Parietal lobe (tissue), 1 donor: Measurements from ENCODE around the gene CST9L. TPM values are rescaled to one million over a fixed set of nuclear protein-coding genes. Genes with fewer than 3 reads are reported as not detected.

Experiments
- total RNA-seq: library from RNA; depleted of rRNA; stranded (reverse); fragments of >200 nt; gene quantifications from one replicate; pipeline ENCODE4 v1.2.3, GENCODE V29; 2014

Gene CST9L, protein sequence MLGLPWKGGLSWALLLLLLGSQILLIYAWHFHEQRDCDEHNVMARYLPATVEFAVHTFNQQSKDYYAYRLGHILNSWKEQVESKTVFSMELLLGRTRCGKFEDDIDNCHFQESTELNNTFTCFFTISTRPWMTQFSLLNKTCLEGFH
- not detected for total RNA-seq

DNA sequence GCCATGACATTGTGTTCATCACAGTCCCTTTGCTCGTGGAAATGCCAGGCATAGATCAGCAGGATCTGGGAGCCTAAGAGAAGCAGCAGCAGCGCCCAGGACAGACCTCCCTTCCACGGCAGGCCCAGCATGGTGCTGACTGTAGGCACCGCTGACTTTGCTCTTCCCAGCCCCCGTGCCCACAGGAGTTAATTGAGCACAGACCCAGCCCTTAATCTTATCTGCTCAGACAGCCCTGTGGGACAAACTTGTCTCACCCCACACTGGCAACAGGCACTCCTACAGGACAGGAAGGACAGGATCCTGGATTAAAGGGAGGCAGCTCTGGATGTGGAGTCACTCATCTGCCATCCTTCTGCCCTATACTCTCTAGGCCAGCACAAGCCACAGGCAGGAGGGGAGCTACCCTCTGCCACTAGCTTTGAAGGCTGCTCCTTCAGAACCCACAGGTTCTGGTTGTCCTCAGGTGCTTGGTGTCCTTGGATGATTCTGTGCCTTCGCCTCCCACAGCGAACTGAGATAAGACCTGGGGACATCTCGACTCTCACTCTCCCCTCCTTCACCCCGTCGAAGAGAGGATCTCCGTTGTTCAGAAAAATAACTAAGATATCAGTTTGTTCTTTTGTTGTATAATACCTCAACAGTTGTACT is at the start of gene CST9L:
Gene CST9L (minus strand): TSS at position 165 of the 651 bp plus-strand sequence. CDS start 34 bp downstream, at position 131.

DNA sequence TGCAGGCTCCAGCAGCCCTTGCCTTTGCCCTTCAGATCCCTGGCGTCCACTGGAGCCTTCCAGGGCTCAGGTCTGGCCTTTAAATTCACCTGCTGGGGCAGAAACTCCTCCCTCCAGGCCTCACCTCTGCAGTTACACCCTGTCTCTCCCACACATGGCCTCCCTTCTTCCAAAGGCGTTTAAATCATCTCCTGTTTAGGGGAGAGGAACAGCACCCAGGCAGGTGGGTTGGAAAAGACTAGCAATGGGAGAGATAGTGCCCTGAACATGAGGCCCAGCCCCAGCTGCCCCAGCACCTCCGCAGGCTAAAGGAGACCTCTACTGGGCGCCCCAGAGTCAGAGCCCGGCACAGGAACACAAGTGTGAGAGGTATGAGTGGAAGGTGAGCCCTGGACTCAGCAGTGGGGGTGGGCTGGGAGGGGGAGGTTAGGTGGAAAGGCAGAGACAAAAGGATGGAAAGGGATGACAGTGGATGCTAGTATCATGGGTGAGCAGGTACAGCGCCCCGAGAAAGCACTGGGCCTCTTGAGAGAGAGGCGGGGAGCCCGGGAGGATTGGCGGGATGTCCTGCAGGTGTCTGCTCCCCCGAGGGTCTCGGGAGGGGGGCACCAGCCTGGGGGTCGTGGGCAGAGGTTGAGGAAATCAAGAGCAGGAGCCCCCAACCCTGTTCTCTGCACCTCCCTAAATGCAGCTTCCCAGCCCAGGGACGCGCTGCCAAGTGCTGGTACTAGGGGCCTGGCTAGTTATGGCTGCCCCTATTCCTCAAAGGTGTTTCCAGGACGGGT is 37.8 kb upstream of the CST9L start, which contains the start of gene CST9:
Gene CST9 (minus strand): TSS at position 51 of the 785 bp plus-strand sequence. CDS start 53 bp downstream, outside the sequence.

Other genes with a start within 250 kb of the CST9L start
- gene NXT1, start 217.7 kb downstream of the CST9L start, total RNA-seq = 13.5 TPM
- gene GZF1, start 206.3 kb downstream of the CST9L start, total RNA-seq = 26.0 TPM
- 78.3 TPM for gene NAPB, start 147.0 kb downstream of the CST9L start, total RNA-seq
- not detected for gene CSTL1, start 128.8 kb downstream of the CST9L start, total RNA-seq
- gene CST11, start 115.6 kb downstream of the CST9L start, total RNA-seq = not detected
- gene CST8, start 77.4 kb downstream of the CST9L start, total RNA-seq = not detected
- not detected for gene CST9, start 37.4 kb upstream of the CST9L start, total RNA-seq
- 64.5 TPM for gene CST3, start 69.5 kb upstream of the CST9L start, total RNA-seq
- gene CST4, start 120.6 kb upstream of the CST9L start, total RNA-seq = not detected
- gene CST1, start 182.5 kb upstream of the CST9L start, total RNA-seq = not detected